ENCODE measurements around the gene HMG20B.

HMG20B gene

GRCh38 chr19:3601021-3601420 lies 28.3 kb downstream of the HMG20B start:
- ATAC-seq, result no peak

GRCh38 chr19:3603121-3603811 lies 30.5 kb downstream of the HMG20B start:
- TF ChIP-seq ARNTL (CRISPR knock-in tag; IDR thresholded peaks at IDR 0.05; ENCODE audit: borderline replicate concordance, low read depth), result no peak
- no peak for TF ChIP-seq ZNF8 (CRISPR knock-in tag; IDR thresholded peaks at IDR 0.05)
- TF ChIP-seq TSHZ2 (CRISPR knock-in tag; IDR thresholded peaks at IDR 0.05), result no peak
- TF ChIP-seq ESRRG (CRISPR knock-in tag; IDR thresholded peaks at IDR 0.05), result no peak
- no peak for TF ChIP-seq TOX (CRISPR knock-in tag; IDR thresholded peaks at IDR 0.05; ENCODE audit: borderline replicate concordance)
- TF ChIP-seq TCF4 (CRISPR knock-in tag; IDR thresholded peaks at IDR 0.05; ENCODE audit: borderline replicate concordance), result no peak
- no peak for TF ChIP-seq ZFP30 (CRISPR knock-in tag; IDR thresholded peaks at IDR 0.05)
- TF ChIP-seq CSDC2 (CRISPR knock-in tag; IDR thresholded peaks at IDR 0.05), result no peak
- no peak for TF ChIP-seq ZFP3 (CRISPR knock-in tag; IDR thresholded peaks at IDR 0.05)
- TF ChIP-seq BACH2 (CRISPR knock-in tag; IDR thresholded peaks at IDR 0.05; ENCODE audit: borderline replicate concordance), result no peak
- ATAC-seq, result no peak

More at GRCh38 chr19:3601021-3601420, 28.3 kb downstream of the HMG20B start:
- TF ChIP-seq CSRNP3 (CRISPR knock-in tag; IDR thresholded peaks at IDR 0.05) (no peak), ZFP3 (CRISPR knock-in tag; IDR thresholded peaks at IDR 0.05) (no peak), ISL1 (CRISPR knock-in tag; IDR thresholded peaks at IDR 0.05) (no peak), ARNTL (CRISPR knock-in tag; IDR thresholded peaks at IDR 0.05; ENCODE audit: borderline replicate concordance, low read depth) (no peak)

GRCh38 chr19:3604227-3604986 lies 31.7 kb downstream of the HMG20B start:
- no peak for TF ChIP-seq BACH2 (CRISPR knock-in tag; IDR thresholded peaks at IDR 0.05; ENCODE audit: borderline replicate concordance)
- TF ChIP-seq ZNF70 (CRISPR knock-in tag; IDR thresholded peaks at IDR 0.05), result no peak
- TF ChIP-seq GLIS3 (CRISPR knock-in tag; IDR thresholded peaks at IDR 0.05), result no peak
- TF ChIP-seq ZNF8 (CRISPR knock-in tag; IDR thresholded peaks at IDR 0.05), result no peak
- TF ChIP-seq OSR1 (CRISPR knock-in tag; IDR thresholded peaks at IDR 0.05), result no peak
- ATAC-seq, result no peak

- TF ChIP-seq TOX (CRISPR knock-in tag; IDR thresholded peaks at IDR 0.05; ENCODE audit: borderline replicate concordance) (no peak), CSDC2 (CRISPR knock-in tag; IDR thresholded peaks at IDR 0.05) (no peak), OSR1 (CRISPR knock-in tag; IDR thresholded peaks at IDR 0.05) (no peak), ZNF8 (CRISPR knock-in tag; IDR thresholded peaks at IDR 0.05) (no peak), TSHZ2 (CRISPR knock-in tag; IDR thresholded peaks at IDR 0.05) (no peak), RARB (CRISPR knock-in tag; IDR thresholded peaks at IDR 0.05) (no peak), TCF4 (CRISPR knock-in tag; IDR thresholded peaks at IDR 0.05; ENCODE audit: borderline replicate concordance) (no peak), POU6F1 (CRISPR knock-in tag; IDR thresholded peaks at IDR 0.05; ENCODE audit: borderline replicate concordance, low read depth) (no peak)
- no peak for ATAC-seq
These were observed 32.2 kb downstream of the HMG20B start for GRCh38 chr19:3604987-3605343.

All from SK-N-SH treated with all-trans-retinoic acid at 6 μM for 48 hours (cell line).